ENCODE measurements around the gene DPH1. TPM values are rescaled to one million over a fixed set of nuclear protein-coding genes. Genes with fewer than 3 reads are reported as not detected.

DPH1 gene
- polyA plus RNA-seq, 2 of the 4 experiments (the other 2 are of a cell fraction): 25.5 to 33.6 TPM

- WGBS (ENCODE audit: missing lambda C conversion rate): 60% methylated on average over 5 of the region's 5 CpGs
- Histone ChIP-seq H3K4me3 (no peak overlapping the region), H3K4me1 (no peaks in the 10 kb centered on the region), H3K4me2 (no peak overlapping the region), H3K27ac (no peak overlapping the region), H3K9me3 (no peaks in the 10 kb centered on the region)
- CTCF ChIA-PET: interaction anchor here (0.9 to 16.6 kb wide), 12 partner anchors 7 to 218 kb away, joined by 3 to 217 read pairs (median 5); partner anchors contain the start of gene HIC1
- ATAC-seq (no peak), FAIRE-seq (no peak), DNase-seq (ENCODE audit: low read depth in 1 of 2, low spot score in 1 of 2) (no peak)
- TF ChIP-seq FOSL2 (IDR thresholded peaks at IDR 0.05) (no peak), FOSL2 (CRISPR knock-in tag; IDR thresholded peaks at IDR 0.05) (no peak), ESRRA (IDR thresholded peaks at IDR 0.05; ENCODE audit: borderline replicate concordance, low read length) (no peak), MAZ (IDR thresholded peaks at IDR 0.05; ENCODE audit: borderline replicate concordance, low read depth, low read length) (no peak), SMC3 (IDR thresholded peaks at IDR 0.05) (no peak), HDAC2 (IDR thresholded peaks at IDR 0.05) (no peak), RARB (CRISPR knock-in tag; IDR thresholded peaks at IDR 0.05) (no peak), BHLHE40 (IDR thresholded peaks at IDR 0.05; ENCODE audit: low read depth, low read length) (no peak), MAFK (IDR thresholded peaks at IDR 0.05; ENCODE audit: partially characterized antibody) (no peak), ZNF302 (CRISPR knock-in tag; IDR thresholded peaks at IDR 0.05) (no peak), FOSB (CRISPR knock-in tag; IDR thresholded peaks at IDR 0.05) (no peak), HOXB13 (CRISPR knock-in tag; IDR thresholded peaks at IDR 0.05; ENCODE audit: low read depth) (no peak), CEBPB (IDR thresholded peaks at IDR 0.05) (no peak)
- POLR2A ChIA-PET: no interaction called here
These were observed 34.2 kb downstream of the DPH1 start for GRCh38 chr17:2064147-2064489.

- ATAC-seq (peak; percentile 17 to 23; a peak in 3 of 6 replicates), DNase-seq (ENCODE audit: low read depth in 1 of 2, low spot score in 1 of 2) (no peak), FAIRE-seq (no peak)
- Histone ChIP-seq H3K9me3 (no peaks in the 10 kb centered on the region), H3K4me1 (no peaks in the 10 kb centered on the region), H3K4me2 (no peak overlapping the region), H3K27ac (no peak overlapping the region), H3K4me3 (no peak overlapping the region)
- ChIA-PET CTCF (interaction anchor here (0.9 to 16.6 kb wide), 17 partner anchors 8 to 217 kb away, joined by 3 to 217 read pairs (median 5); partner anchors contain the start of gene HIC1), POLR2A (no interaction called here)
- TF ChIP-seq USF2 (IDR thresholded peaks at IDR 0.05) (no peak), HOXB5 (CRISPR knock-in tag; IDR thresholded peaks at IDR 0.05) (no peak), HOXB13 (CRISPR knock-in tag; IDR thresholded peaks at IDR 0.05; ENCODE audit: low read depth) (no peak), RARB (CRISPR knock-in tag; IDR thresholded peaks at IDR 0.05) (no peak), CEBPB (IDR thresholded peaks at IDR 0.05) (no peak), CBX8 (IDR thresholded peaks at IDR 0.05) (no peak), FOXS1 (CRISPR knock-in tag; IDR thresholded peaks at IDR 0.05) (no peak), RNF2 (IDR thresholded peaks at IDR 0.05; ENCODE audit: borderline replicate concordance, low read depth) (no peak), HES2 (IDR thresholded peaks at IDR 0.05) (no peak), SMC3 (IDR thresholded peaks at IDR 0.05) (no peak)
- 90% methylated on average over 6 of the region's 6 CpGs for WGBS (ENCODE audit: missing lambda C conversion rate)
These were observed 34.6 kb downstream of the DPH1 start for GRCh38 chr17:2064520-2064971.

- Histone ChIP-seq H3K4me3 (no peak overlapping the region), H3K9me3 (no peaks in the 10 kb centered on the region), H3K27ac (no peak overlapping the region), H3K4me2 (no peak overlapping the region), H3K4me1 (no peaks in the 10 kb centered on the region)
- ChIA-PET CTCF (interaction anchor here (0.6 to 16.6 kb wide), 20 partner anchors 8 to 232 kb away, joined by 3 to 217 read pairs (median 4); partner anchors contain the start of gene HIC1), POLR2A (no interaction called here)
- WGBS (ENCODE audit: missing lambda C conversion rate): 78% methylated on average over 24 of the region's 24 CpGs
- peak in 1 of 2 experiments; percentile 59 for DNase-seq (ENCODE audit: low read depth in 1 of 2, low spot score in 1 of 2)
- TF ChIP-seq RAD21 (conservative IDR thresholded peaks at IDR 0.05 in 1 of 2, IDR thresholded peaks at IDR 0.05 in 1 of 2) (0 out of 5 replicates have a peak, but pooled peaks of 1 of the 2 experiments have one; percentile 13), PHF8 (IDR thresholded peaks at IDR 0.05; ENCODE audit: borderline replicate concordance, low read depth) (no peak), CTCF (IDR thresholded peaks at IDR 0.05) (peak; percentile 43)
- peak; percentile 57 to 82; a peak in 5 of 6 replicates for ATAC-seq
- FAIRE-seq: no peak
These were observed 35.2 kb downstream of the DPH1 start for GRCh38 chr17:2064980-2065785.

All from A549 (cell line).